GM21390 (cell line): ENCODE data around the gene SMPD2.

Experiments
- ATAC-seq: cut with Tn5 transposase; IDR thresholded peaks from one replicate; pipeline ENCODE4 v1.9.1; 2021; ENCODE audit not compliant: unreplicated experiment

SMPD2 gene

DNA sequence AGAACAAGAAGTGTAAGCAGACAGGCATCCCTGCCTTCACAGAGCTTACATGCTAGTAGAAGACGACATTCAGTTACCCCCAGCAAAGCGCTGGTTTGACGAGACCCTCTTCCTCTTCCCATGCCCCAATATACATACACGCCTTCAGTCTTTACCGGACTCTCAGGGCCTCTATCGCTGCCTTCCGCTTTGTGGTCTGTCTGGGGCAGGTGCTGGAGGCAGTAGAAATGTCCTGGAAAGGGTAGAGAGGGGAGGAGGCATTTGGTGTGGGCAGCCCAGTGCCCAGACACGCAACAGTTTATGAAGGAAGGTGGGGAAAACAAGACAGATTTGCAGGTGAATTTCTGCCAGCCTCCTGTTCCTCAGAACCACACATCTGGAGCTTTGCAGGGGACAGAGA lies 6.0 kb downstream of the SMPD2 start:
- ATAC-seq = no peak

GRCh38 chr6:109447087-109447486 lies 6.6 kb downstream of the SMPD2 start:
- ATAC-seq = no peak

GRCh38 chr6:109447878-109448555 lies 7.5 kb downstream of the SMPD2 start:
- ATAC-seq = no peak

DNA sequence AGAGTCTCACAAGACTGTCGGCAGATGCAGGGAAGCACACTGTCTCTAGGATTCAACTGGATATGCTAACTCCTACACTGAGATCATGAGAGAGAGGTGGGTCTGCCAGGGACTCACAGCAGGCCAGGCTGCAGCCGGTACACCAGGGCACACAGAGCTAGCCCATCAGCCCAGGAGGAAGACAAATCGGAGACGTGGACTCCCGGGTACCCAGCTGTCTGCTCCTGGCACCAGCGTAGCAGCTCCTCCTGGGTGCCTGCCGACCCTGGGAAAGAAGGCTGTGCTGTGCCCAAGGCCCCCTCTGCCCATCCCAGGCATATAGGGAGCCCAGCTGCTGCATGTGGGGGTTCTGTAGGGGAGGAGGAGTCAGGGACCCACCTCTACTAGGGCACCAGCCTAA lies 8.1 kb downstream of the SMPD2 start:
- ATAC-seq = no peak

DNA sequence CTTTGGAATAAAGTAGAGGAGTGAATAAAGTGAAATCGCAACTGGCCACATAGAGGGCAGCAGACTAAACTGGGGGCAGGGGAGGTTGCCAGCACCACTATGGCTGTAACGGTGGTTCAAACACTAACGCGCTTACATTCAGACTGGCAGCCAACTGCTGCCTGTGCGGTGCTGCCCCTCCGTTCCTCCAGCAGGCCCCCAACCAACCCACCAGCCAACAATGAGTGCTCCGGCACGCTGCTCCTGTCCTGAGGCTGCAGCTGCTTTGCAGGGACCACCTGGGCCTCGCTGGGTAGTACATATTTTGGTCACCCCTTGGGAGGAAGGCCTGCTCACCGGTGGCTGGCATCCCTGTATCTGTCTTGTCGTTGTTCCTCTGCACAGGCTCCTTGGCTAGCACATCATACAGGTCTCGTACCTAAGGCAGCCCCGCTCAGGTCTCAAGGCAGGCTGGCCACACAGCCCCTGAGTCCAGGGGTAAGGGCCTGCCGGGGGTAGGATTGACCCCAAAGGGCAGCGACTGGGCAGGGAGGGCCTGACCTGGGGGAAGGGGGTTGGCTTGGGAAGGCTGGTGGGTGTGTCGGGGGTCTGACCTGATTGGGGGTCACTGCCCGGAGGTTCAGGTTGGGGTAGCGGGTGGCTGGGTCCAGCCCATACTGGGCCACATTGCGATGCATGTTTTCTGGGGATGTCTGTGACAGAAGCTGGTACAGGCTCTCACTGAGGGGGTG lies 8.7 kb downstream of the SMPD2 start:
- no peak for ATAC-seq

DNA sequence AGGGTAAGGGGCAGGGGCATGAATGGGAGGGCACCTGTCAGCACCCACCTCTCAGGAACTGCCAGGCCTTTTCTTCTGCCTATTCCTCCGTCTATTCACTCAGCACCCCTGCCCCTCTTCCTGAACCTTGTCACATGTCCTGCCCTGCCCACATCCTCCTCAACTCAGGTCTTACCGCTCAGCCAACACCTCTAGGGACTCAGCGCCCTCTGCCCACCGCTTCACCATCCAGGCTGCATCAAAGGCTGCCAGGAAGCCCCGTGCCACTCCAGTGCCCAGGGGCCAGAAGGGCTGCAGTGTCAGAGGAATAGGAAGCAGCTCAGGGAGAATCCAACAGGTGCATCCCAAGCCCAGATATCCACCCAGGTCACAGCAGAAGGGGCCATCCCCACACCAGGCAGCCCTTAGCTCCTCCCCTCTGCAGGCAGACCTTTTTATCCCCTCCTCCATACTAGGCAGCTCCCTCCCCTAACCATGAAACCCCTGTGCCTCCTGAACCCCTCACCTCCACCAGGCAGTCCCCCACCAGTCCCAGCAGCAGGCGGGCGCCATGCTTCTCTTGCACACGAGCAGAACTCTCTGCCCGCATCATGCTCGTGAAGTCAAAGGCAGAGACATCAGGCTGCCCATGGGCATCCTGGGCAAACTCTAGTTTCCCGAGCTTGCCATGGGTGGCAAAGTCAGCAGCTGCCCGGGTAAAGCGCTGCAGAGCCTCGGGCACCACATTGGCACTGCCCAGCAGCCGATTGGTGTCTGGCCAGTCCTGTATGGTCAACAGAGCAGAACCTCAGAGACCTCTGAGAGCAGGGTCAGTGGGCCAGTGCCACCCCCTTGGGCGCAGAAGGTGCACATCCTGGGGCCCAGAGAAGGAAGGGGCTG lies 9.5 kb downstream of the SMPD2 start:
- no peak for ATAC-seq

DNA sequence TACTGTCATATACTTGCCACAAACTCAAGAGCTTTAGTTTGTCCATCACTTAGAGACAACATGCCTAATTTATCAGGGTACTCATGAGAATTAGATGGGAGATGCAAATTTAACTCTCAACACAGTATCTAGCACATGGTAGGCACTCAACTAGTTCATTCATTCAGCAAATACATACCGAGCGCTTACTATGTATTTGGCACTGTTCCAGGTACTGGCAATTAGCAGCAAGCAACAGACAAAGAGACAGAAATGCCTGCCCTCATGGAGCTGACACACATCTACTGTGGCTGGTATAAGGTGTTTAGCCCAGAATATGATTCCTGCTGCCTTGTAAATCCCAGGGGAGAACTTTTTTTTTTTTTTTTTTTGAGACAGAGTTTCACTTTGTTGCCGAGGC lies 10.3 kb downstream of the SMPD2 start:
- no peak for ATAC-seq

- ATAC-seq = no peak
These were observed 10.9 kb downstream of the SMPD2 start for GRCh38 chr6:109451376-109451775.

DNA sequence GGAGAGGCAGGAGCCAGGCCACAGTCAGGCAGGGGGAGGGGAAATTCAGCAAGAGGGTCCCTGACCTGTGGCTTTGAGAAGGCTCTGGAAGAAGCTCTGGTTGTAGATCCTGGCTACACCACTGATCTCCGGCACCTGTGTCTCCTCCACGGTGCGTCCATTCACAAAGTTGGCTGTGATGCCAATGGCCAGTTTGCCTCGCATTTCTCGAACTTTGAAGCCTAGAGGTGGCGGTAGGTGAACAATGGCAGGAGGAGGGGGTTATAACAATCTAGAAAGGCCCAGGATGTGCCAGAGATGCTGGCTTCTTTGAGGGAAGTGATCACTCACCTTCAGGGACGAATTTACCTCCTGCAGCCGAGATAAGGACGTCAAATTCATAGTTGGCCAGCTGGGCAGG lies 11.7 kb downstream of the SMPD2 start:
- ATAC-seq = no peak

- no peak for ATAC-seq
These were observed 12.6 kb downstream of the SMPD2 start for GRCh38 chr6:109453156-109453555.

DNA sequence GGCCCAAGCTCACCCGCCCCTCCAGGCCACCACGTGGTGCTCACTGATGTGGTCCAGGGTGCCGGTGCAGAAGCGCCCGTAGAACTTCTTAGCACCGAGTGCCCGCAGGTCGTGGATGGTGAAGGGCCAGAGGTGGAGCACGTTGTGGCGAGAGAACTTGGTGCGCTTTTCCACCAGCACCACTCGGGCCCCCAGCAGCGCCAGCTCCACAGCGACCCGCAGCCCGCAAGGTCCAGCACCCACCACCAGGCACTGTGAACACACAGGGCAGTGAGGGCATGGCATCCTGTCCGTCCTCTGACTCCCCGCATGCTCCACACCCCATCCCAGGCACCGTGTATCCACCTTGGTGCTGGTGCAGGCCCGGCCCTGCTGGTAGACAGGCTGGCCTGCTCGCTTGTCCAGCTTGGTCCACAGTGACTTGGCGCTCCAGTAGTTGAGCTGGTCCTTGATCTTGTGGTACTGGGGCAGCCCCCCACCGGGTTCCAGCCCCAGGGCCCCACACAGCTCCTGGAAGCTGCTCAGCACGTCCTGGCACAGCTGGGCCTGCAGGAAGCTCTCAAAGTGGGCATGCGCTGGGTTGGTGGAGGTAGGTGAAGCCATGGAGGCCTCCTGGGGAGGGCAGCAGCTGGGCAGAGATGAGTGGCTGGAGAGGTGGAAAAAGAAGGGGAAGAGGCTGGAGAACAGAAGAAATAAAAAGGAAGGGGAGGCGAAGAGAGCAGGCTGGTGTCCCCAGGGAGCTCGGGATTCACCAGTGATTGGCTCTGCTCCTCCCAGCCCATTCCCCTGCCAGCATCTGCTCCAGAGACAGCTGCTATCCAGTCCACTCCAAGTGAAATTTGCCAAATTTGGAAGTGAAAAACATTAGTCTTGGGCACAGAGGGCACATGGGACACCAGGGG lies 13.3 kb downstream of the SMPD2 start:
- no peak for ATAC-seq

DNA sequence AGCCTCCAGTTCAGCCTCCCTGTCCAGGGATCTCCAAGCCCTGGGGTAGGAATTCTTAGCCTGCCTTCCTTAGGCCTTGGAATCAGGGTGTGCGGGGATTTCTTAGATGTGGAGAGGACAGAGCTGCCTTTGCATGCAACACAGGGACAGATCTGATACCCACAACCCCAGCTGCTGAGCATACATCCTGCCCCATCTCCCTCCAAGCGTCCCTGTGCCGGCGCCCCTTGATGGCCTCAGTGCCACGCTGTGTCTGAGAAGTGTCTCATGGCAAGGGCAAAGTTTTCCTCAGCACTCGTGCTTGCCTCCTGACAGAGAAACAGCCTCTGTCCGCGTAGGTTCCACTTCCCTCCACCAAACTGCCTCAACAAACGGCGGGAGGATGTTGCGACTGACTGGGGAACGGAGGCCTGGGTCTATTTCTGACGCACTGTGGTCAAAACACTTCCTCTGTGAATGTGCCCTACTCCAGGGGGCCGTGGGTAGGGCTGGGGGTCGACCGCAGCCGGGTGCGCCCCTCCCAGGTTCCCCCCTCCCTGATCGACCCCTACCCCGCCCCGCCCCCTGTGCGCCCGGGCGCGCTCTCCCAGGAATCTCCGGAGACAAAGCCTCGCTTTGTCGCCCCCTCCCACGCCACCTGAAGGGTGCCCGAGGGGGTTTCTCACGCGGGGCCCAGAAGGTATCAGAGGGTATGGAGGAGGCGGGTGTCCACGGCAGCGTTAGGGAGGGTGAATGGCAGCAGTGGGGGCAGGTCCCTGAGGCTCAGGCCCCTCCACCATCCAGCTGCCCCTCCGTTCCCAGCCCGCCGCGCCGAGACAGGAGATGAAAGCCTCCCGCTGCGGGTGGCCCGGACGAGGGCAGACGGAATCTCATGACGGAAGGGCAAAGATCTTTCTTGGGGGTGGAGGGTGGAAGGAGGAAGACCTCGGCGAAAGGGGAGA lies 14.2 kb downstream of the SMPD2 start:
- ATAC-seq = peak; percentile 27

- peak; percentile 56 for ATAC-seq
These were observed 15.1 kb downstream of the SMPD2 start, which contains the start of gene MICAL1 for GRCh38 chr6:109455437-109456110. MICAL1 (minus strand) TSS chr6:109455772; CDS start chr6:109454196, 1,576 bp downstream.

- ATAC-seq = peak; percentile 3
These were observed 15.6 kb downstream of the SMPD2 start for GRCh38 chr6:109456111-109456583.

DNA sequence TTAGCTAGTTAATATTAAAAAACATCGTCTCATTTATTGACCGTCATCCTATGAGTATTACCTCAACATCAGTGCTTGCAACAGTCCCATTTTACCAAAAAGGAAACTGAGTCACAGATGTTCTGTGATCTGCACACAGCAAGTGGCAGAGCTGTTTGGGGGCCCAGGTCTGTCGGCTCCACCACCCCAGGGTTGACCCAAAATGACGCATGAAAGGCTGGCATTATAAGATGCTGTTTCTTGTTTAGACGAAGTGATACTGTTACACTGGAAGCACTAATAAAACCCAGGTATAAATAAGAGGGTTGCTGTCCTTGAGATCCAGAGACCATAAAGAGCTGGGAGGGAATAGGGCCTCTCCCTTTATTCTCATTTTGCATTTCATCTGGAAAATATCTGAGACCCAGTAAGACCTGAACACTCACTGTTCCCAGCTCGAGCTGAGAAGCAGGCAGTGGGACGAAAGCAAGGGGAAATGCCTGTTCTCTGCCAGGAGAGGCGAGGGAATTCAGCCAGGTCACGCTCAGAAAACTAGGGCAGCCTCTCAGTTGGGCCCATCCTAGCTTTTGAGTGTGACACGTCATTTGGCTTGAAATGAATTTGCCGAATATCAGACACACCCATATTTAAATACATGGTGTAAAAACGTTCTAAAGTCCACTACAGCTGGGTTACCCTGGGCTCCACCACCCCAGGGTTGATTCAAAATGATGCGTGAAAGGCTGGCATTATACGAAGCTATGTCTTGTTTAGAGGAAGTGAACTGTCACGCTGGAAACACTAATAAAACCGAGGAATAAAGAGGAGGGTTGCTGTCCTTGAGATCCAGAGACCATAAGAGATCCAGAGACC lies 16.4 kb downstream of the SMPD2 start:
- no peak for ATAC-seq

GRCh38 chr6:109457562-109457996 lies 17.1 kb downstream of the SMPD2 start:
- ATAC-seq = no peak

GRCh38 chr6:109458774-109459531 lies 18.4 kb downstream of the SMPD2 start:
- ATAC-seq = no peak
